HepG2 (cell line): Measurements from ENCODE around the gene PLD3. TPM values are rescaled to one million over a fixed set of nuclear protein-coding genes. Genes with fewer than 3 reads are reported as not detected.
A peak's percentile ranks its signal among the peaks of the same experiment; 100 is the strongest.

Experiments used
- EP300 ChIP-seq, 3 experiments: sonication (generic) in 1 of 3; formaldehyde crosslinking in 1 of 3; IDR thresholded peaks; 2 replicates each; pipeline versions ENCODE4 v1.5.1 to v1.6.1; 2011 to 2020; ENCODE audit warnings: low read depth in 2 of 3, low read length in 2 of 3, borderline replicate concordance in 1 of 3, improper control_type of control experiment in 1 of 3, mild to moderate bottlenecking in 1 of 3, missing genetic modification reagents in 1 of 3, moderate library complexity in 1 of 3
- GRHL1 ChIP-seq: sonication (generic); formaldehyde crosslinking; conservative IDR thresholded peaks from 2 replicates; pipeline ENCODE4 v1.8.0; 2022; ENCODE audit warnings: missing genetic modification reagents
- MEF2D ChIP-seq: sonication (generic); formaldehyde crosslinking; IDR thresholded peaks from 2 replicates; pipeline ENCODE4 v1.5.1; 2020; ENCODE audit warnings: mild to moderate bottlenecking, missing genetic modification reagents
- MTA1 ChIP-seq: sonication (generic); formaldehyde crosslinking; IDR thresholded peaks from 2 replicates; pipeline ENCODE4 v1.4.0; 2020; ENCODE audit warnings: missing genetic modification reagents, mild to moderate bottlenecking, borderline replicate concordance
- NR2F2 ChIP-seq: IDR thresholded peaks from 2 replicates; pipeline ENCODE4 v1.6.1; 2012; ENCODE audit warnings: low read depth, inconsistent platforms, borderline replicate concordance
- PITX1 ChIP-seq: sonication (generic); formaldehyde crosslinking; IDR thresholded peaks from 2 replicates; pipeline ENCODE4 v1.5.1; 2020; ENCODE audit warnings: mild to moderate bottlenecking, missing genetic modification reagents
- PRPF4 ChIP-seq: fragments of 200-400 bp; formaldehyde crosslinking; IDR thresholded peaks from 2 replicates; pipeline ENCODE4 v1.6.1; 2016; ENCODE audit warnings: low read length, low read depth; ENCODE audit not compliant: poor library complexity, severe bottlenecking
- RERE ChIP-seq: IDR thresholded peaks from 2 replicates; pipeline ENCODE4 v1.6.1; 2016; ENCODE audit warnings: low read depth, missing genetic modification reagents, missing compliant biosample characterization
- SP5 ChIP-seq: IDR thresholded peaks from 2 replicates; pipeline ENCODE4 v1.6.1; 2016; ENCODE audit warnings: low read depth, borderline replicate concordance
- STAG1 ChIP-seq: sonication (generic); formaldehyde crosslinking; IDR thresholded peaks from 2 replicates; pipeline ENCODE4 v1.4.0; 2020; ENCODE audit warnings: missing genetic modification reagents
- TCF7L2 ChIP-seq: IDR thresholded peaks from 2 replicates; pipeline ENCODE4 v1.6.1; 2011; ENCODE audit warnings: mild to moderate bottlenecking, low read depth, low read length, moderate library complexity
- ZNF230 ChIP-seq: sonication (generic); formaldehyde crosslinking; IDR thresholded peaks from 2 replicates; pipeline ENCODE4 v1.4.0; 2020; ENCODE audit warnings: mild to moderate bottlenecking, missing genetic modification reagents
- ZNF496 ChIP-seq: sonication (generic); formaldehyde crosslinking; IDR thresholded peaks from 2 replicates; pipeline ENCODE4 v1.8.1; 2023; ENCODE audit warnings: mild to moderate bottlenecking, moderate library complexity, missing genetic modification reagents; ENCODE audit not compliant: insufficient replicate concordance
- ZNF512B ChIP-seq: sonication (generic); formaldehyde crosslinking; IDR thresholded peaks from 2 replicates; pipeline ENCODE4 v1.5.1; 2020; ENCODE audit warnings: missing genetic modification reagents, mild to moderate bottlenecking, borderline replicate concordance
- ZNF615 ChIP-seq: sonication (generic); formaldehyde crosslinking; IDR thresholded peaks from 2 replicates; pipeline ENCODE4 v1.5.0; 2020; ENCODE audit warnings: mild to moderate bottlenecking, missing genetic modification reagents, borderline replicate concordance
- ZNF839 ChIP-seq: sonication (generic); formaldehyde crosslinking; IDR thresholded peaks from 2 replicates; pipeline ENCODE4 v1.4.0; 2020; ENCODE audit warnings: missing genetic modification reagents, mild to moderate bottlenecking, borderline replicate concordance
- ZSCAN29 ChIP-seq: sonication (generic); formaldehyde crosslinking; conservative IDR thresholded peaks from 2 replicates; pipeline ENCODE4 v1.4.0; 2020; ENCODE audit warnings: mild to moderate bottlenecking, missing genetic modification reagents
- polyA plus RNA-seq, 8 experiments: library from polyadenylated mRNA; depleted of rRNA in 3 of 8; stranded (reverse) in 7 of 8; unstranded in 1 of 8; fragments of >200 nt; fragmentation: Illumina TruSeq in 4 of 8; extraction: Trizol in 4 of 8; gene quantifications; 2 replicates each; pipeline versions ENCODE4 v1.2.1 to v1.2.3, GENCODE V29; 2011 to 2016; ENCODE audit warnings: low read depth in 4 of 8, missing spikeins in 1 of 8, mixed read lengths in 1 of 8; ENCODE audit not compliant: insufficient read depth in 1 of 8
- total RNA-seq, 5 experiments: library from RNA; depleted of rRNA; stranded (reverse); fragments of >200 nt; fragmentation: Illumina TruSeq; extraction: Trizol; gene quantifications; 2 replicates each; pipeline ENCODE4 v1.2.3, GENCODE V29; 2016; ENCODE audit warnings: low read depth in 1 of 5

The PLD3 gene
- total and polyA plus RNA-seq, 2 of the 13 experiments (the other 11 are each of a cell fraction or from before 2014, with no cell fraction given): 45.7 to 164 TPM

- TF ChIP-seq RERE (CRISPR knock-in tag): no peak
- no peak for TF ChIP-seq TCF7L2
- peak; percentile 88 for TF ChIP-seq SP5
- TF ChIP-seq GRHL1 (CRISPR knock-in tag): no peak
- no peak for TF ChIP-seq ZNF512B (CRISPR knock-in tag)
- no peak for TF ChIP-seq ZNF496 (CRISPR knock-in tag)
- TF ChIP-seq MEF2D (CRISPR knock-in tag): peak; percentile 27; the same call in 1 of the 2 replicates
- peak; percentile 65; the same call in 1 of the 2 replicates for TF ChIP-seq MTA1 (CRISPR knock-in tag)
- peak; percentile 34; the same call in 1 of the 2 replicates for TF ChIP-seq NR2F2
- TF ChIP-seq PITX1: peak; percentile 42
- TF ChIP-seq ZSCAN29: no peak
- 0 out of 4 replicates have a peak, but pooled peaks of 1 of the 2 experiments have one; percentile 19 for TF ChIP-seq EP300 (IDR thresholded peaks at IDR 0.05; ENCODE audit: low read depth in 2 of 2, low read length in 2 of 2)
- no peak for TF ChIP-seq EP300 (CRISPR knock-in tag; IDR thresholded peaks at IDR 0.05; ENCODE audit: borderline replicate concordance)
- TF ChIP-seq ZNF615 (CRISPR knock-in tag): no peak
- no peak; the same call in 1 of the 2 replicates for TF ChIP-seq ZNF839 (CRISPR knock-in tag)
- 0 out of 2 replicates have a peak, but pooled peaks have one; percentile 22 for TF ChIP-seq ZNF230 (CRISPR knock-in tag)
- TF ChIP-seq PRPF4: no peak
- TF ChIP-seq STAG1: peak; percentile 51
Measured at GRCh38 chr19:40420766-40421765, 72.6 kb downstream of the PLD3 start (continued).
